GM21360 (cell line): ENCODE measurements around the gene NLRP6.
A peak's percentile ranks its signal among the peaks of the same experiment; 100 is the strongest.

Source experiments
- ATAC-seq: cut with Tn5 transposase; IDR thresholded peaks from one replicate; pipeline ENCODE4 v1.9.1; 2021; ENCODE audit warnings: mild to moderate bottlenecking, moderate library complexity; ENCODE audit not compliant: unreplicated experiment

Gene NLRP6

DNA sequence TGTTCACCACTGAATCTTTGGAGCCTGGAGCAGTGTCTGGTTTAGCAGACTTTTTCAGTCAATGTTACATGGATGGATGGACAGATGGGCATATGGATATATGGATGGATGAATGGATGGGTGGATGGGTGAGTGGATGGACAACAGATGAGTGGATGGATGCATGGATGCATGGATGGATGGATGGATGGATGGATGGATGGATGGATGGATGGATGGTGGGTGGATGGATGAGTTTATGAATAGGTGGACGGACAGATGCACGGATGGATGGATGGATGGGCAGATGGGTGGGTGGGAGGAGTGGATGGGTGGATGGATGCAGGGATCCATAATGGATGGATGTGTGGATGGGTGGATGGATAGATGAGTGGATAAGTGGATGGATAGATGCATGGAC, 22.4 kb upstream of the NLRP6 start:
- no peak for ATAC-seq

GRCh38 chr11:256952-257737, 21.1 kb upstream of the NLRP6 start:
- no peak for ATAC-seq

DNA sequence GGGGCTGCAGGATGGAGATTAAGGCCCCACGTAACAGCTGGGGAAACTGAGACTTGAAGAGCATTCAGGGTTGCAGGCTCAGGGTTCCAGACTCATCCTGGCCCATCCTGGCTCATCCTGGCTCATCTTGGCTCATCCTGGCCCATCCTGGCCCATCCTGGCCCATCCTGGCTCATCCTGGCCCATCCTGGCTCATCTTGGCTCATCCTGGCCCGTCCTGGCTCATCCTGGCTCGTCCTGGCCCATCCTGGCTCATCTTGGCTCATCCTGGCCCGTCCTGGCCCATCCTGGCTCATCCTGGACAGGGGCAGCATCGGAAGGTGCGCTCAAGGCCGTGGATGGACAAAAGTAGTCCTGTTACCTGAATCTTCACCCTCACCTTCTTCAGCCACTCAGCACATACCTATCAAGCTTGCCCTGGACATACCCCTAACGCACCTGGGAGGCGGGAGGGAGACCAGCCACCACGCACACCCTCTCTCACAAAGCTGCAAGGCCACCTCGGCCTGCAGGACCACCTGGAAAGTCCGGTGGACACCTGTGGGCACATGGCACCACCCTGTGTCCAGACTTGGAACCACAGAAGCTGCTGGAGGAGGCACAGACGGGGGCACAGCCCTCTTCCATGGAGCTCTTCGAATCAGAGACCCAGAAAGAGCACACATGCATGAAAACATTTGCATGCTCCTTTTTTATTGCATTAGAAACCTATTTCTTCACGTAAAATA, 20.3 kb upstream of the NLRP6 start:
- no peak for ATAC-seq

DNA sequence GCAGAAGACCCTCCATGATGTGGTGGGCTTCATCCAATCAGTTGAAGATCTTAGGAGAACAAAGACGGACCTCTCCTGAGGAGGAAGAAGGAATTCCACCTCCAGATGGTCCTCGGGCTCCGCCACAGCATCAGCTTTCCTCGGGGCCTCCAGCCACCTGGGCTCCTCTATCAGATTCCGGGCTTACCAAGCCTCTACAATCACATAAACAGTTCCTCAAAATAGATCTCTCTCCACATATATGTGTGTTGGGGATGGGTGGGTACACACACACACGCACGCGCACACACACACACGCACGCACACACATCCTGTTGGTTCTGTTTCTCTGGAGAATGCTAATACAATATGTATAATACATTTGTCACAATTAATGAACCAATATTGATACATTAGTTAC, 18.8 kb upstream of the NLRP6 start:
- ATAC-seq, result no peak

GRCh38 chr11:261624-262023, 16.6 kb upstream of the NLRP6 start:
- no peak for ATAC-seq

GRCh38 chr11:266676-267439, 11.3 kb upstream of the NLRP6 start:
- no peak for ATAC-seq

GRCh38 chr11:267491-267994, 10.7 kb upstream of the NLRP6 start:
- ATAC-seq, result no peak

DNA sequence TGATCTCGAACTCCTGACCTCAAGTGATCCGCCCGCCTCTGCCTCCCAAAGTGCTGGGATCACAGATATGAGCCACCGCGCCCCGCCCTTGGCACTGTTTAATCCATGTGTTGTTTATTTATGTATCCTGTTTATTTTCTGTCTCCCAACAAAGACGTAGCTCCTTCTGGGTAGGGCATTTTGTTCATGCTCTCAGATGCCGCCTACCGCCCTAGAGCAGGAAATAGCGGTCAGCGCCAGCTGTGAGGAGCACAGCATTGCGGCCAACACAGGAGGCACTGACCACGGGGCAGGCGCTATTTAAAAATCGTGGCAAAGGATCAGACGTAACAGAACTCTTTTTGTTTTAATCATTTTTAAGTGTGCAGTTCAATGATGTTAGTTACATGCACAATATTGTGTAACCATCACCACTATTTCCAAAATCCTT, 9.5 kb upstream of the NLRP6 start:
- peak; percentile 28 for ATAC-seq

DNA sequence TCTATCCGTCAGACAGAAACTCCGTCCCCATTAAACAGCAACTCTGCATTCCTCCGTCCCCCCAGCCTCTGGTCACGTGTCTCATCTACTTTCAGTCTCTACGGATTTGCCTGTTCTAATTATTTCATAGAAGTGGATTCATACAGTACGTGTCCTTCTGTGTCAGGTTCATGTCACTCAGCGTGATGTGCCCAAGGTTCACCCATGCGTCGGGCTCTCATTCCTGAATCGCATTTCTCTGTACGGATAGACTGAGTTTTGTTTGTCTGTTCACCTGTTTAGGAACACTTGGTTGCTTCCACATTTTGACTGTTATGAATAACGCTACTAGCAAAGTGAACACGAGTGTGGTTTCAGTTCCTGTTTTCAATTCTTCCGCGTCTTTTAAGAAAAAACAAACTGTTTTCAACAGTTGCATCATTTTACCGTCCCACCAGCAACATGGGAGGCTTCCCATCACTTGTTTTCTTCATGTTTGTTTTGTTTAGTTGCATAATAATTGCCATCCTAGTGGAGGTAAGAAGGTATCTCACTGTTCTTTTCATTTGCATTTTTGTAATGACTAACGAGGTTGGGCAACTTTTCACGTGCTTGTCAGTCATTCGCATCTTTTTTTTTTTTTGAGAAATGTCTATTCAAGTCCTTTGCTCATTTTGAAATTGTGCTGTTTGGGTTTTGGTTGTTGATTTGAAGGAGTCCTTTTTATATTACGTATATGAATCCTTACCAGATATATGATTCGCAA, 8.9 kb upstream of the NLRP6 start:
- ATAC-seq, result peak; percentile 71

GRCh38 chr11:270451-271318, 7.5 kb upstream of the NLRP6 start:
- ATAC-seq, result no peak

DNA sequence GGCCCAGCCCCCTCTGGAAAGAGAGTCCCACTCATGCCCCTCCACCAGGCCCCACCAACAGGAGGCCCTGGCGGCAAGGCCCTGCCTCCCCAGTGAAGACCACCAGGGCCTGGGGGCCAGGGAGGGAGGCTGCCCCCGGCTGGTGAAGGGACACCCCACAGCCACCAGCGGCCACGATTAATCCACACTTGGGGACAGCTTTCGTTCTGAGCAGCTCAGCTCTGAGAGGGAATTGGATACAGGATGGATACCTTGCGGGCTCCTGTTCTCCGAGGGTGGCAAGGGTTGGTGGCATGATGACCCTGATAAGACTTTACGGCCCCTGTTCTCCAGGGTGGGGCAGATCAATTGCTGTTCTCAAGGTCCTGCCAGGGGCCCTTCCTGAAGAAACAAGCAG, 6.9 kb upstream of the NLRP6 start:
- no peak for ATAC-seq

- ATAC-seq, result no peak
These were observed 5.8 kb upstream of the NLRP6 start for GRCh38 chr11:272195-272930.

- no peak for ATAC-seq
These were observed 5.3 kb upstream of the NLRP6 start for GRCh38 chr11:272931-273198.

DNA sequence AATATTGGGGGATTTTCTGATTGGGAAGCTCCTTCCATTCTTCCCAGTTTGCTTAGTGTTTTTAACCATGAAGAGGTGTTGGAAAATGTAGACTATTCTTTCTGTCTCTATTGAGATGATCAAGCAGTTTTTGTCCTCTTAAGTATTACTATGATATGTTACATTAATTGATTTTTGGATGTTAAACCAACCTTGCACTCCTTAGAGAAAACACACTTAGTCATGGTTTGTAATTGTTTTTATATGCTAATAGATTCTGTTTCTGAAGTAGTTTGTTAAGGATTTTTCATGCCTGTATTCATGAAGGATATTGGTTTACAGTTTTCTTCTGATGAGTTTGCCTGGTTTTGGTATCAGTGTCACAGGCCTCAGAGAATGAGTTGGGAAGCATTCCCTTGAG, 2.0 kb upstream of the NLRP6 start:
- no peak for ATAC-seq

GRCh38 chr11:279040-279965, 1.1 kb downstream of the NLRP6 start:
- ATAC-seq, result no peak

DNA sequence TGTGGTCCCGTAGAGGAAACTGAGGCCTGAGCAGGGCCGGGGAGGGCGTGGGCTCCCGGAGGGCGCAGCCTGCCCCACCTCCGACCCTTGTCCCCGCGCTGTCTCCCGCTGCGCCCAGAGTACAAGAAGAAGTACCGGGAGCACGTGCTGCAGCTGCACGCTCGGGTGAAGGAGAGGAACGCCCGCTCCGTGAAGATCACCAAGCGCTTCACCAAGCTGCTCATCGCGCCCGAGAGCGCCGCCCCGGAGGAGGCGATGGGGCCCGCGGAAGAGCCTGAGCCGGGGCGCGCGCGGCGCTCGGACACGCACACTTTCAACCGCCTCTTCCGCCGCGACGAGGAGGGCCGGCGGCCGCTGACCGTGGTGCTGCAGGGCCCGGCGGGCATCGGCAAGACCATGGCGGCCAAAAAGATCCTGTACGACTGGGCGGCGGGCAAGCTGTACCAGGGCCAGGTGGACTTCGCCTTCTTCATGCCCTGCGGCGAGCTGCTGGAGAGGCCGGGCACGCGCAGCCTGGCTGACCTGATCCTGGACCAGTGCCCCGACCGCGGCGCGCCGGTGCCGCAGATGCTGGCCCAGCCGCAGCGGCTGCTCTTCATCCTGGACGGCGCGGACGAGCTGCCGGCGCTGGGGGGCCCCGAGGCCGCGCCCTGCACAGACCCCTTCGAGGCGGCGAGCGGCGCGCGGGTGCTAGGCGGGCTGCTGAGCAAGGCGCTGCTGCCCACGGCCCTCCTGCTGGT, 1.9 kb downstream of the NLRP6 start:
- ATAC-seq, result no peak

GRCh38 chr11:280706-281485, 2.7 kb downstream of the NLRP6 start:
- ATAC-seq, result no peak
